ENCODE measurements around the gene SLC8A2. TPM values are rescaled to one million over a fixed set of nuclear protein-coding genes. Genes with fewer than 3 reads are reported as not detected.

The SLC8A2 gene
- total RNA-seq, 1 experiment from 2014 or later: 11.3 TPM

- Histone ChIP-seq H2AFZ (ENCODE audit: low read length) (no peak overlapping the region), H3K14ac (ENCODE audit: insufficient read depth, low read length) (no peak overlapping the region), H3K56ac (ENCODE audit: insufficient read length, low read depth, low read length) (no peak overlapping the region), H3K79me1 (ENCODE audit: insufficient read depth, low read depth, low read length, poor library complexity, severe bottlenecking) (no peaks in the 10 kb centered on the region), H2BK20ac (ENCODE audit: low read depth, low read length, poor library complexity, severe bottlenecking) (no peak overlapping the region), H4K8ac (replicated peaks; ENCODE audit: insufficient read length, low read depth, low read length) (no peak overlapping the region), H2AK5ac (ENCODE audit: insufficient read length, low read length) (no peak overlapping the region), H2BK5ac (ENCODE audit: insufficient read length, low read length) (no peak overlapping the region), H2BK120ac (ENCODE audit: low read depth, low read length, poor library complexity, severe bottlenecking) (no peak overlapping the region), H3K18ac (ENCODE audit: insufficient read length, low read depth, low read length) (no peak overlapping the region), H3K23ac (ENCODE audit: insufficient read length, low read depth, low read length) (no peak overlapping the region), H3K27me3 (ENCODE audit: insufficient read depth, low read length) (peaks cover 2% of the 10 kb centered on the region; the same call in 1 of the 2 replicates), H2BK12ac (ENCODE audit: insufficient read length, low read depth, low read length) (no peak overlapping the region), H3K9ac (ENCODE audit: extremely low read depth, insufficient read length, low read length) (no peak overlapping the region), H3K23me2 (ENCODE audit: insufficient read length, low read depth, low read length, poor library complexity, severe bottlenecking) (no peaks in the 10 kb centered on the region), H4K20me1 (ENCODE audit: control insufficient read depth, insufficient read depth, insufficient read length) (no peaks in the 10 kb centered on the region), H3K4me2 (ENCODE audit: insufficient read depth, insufficient read length, low read length) (no peak overlapping the region), H3K4ac (ENCODE audit: low read depth, low read length) (no peak overlapping the region), H3K4me1 (ENCODE audit: insufficient read depth, low read length) (no peaks in the 10 kb centered on the region; the same call in 1 of the 2 replicates), H3K79me2 (ENCODE audit: insufficient read depth, low read length) (no peaks in the 10 kb centered on the region), H3K27ac (ENCODE audit: insufficient read length, low read depth, low read length) (no peak overlapping the region), H4K91ac (ENCODE audit: insufficient read length, low read depth, low read length) (no peak overlapping the region), H3K9me3 (ENCODE audit: control insufficient read depth, low read depth, low read length) (no peaks in the 10 kb centered on the region), H3T11ph (ENCODE audit: low read length) (no peak overlapping the region), H2BK15ac (ENCODE audit: low read depth, low read length) (no peak overlapping the region), H4K5ac (ENCODE audit: insufficient read length, low read depth, low read length) (no peak overlapping the region)
- no peak for DNase-seq
- Mint-ChIP-seq H3K9me3 (no peaks in the 10 kb centered on the region), H3K27ac (no peak overlapping the region), H3K4me1 (peaks cover 0 to 6% of the 10 kb centered on the region in 2 experiments; a peak in 1 of 4 replicates), H3K4me3 (no peak overlapping the region), H3K36me3 (ENCODE audit: insufficient read depth in 1 of 3, low read depth in 3 of 3) (peaks cover 5 to 16% (median 6%) of the 10 kb centered on the region in 3 experiments; a peak in 6 of 7 replicates), H3K27me3 (ENCODE audit: low read depth) (peaks cover 8% of the 10 kb centered on the region; the same call in 1 of the 2 replicates)
- TF ChIP-seq CTCF (conservative IDR thresholded peaks at IDR 0.05): no peak
- WGBS (ENCODE audit: extremely low coverage, insufficient read length, low lambda C conversion rate): no CpG with 5 or more reads among the region's 77 CpGs
Observed at GRCh38 chr19:47456721-47457474, 14.8 kb downstream of the SLC8A2 start.

Measured in H9 (cell line).